ENCODE results near the gene CCDC63.
"Not testable (repeated sequence)": the region's sequence is repeated elsewhere in the genome, so short reads cannot be mapped to it uniquely, and the experiment has no call there.

CCDC63 gene

GRCh38 chr12:110923192-110923591 lies 76.4 kb downstream of the CCDC63 start:
- no peak for DNase-seq (ENCODE audit: low read depth)

- no peak for DNase-seq (ENCODE audit: low read depth)
Measured at GRCh38 chr12:110923692-110924334, 77.0 kb downstream of the CCDC63 start.

DNA sequence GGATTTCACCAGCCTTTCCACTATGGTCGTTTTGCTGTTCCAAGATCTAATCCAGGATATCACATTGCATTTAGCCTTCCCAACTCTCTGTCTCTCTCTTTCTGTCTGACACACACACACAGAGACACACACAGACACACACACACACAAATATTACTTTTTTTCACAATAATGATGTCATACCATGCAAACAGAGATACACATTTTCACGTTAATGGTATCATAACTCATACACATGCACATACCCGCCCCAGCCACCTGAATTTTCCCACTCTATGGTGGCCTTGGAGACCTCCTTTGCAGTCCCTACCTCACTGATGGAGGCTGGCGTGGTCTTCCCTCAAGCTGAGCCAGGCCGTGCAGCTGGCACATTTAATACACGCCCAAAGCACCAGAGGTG lies 80.8 kb downstream of the CCDC63 start:
- no peak for DNase-seq (ENCODE audit: low read depth)

DNA sequence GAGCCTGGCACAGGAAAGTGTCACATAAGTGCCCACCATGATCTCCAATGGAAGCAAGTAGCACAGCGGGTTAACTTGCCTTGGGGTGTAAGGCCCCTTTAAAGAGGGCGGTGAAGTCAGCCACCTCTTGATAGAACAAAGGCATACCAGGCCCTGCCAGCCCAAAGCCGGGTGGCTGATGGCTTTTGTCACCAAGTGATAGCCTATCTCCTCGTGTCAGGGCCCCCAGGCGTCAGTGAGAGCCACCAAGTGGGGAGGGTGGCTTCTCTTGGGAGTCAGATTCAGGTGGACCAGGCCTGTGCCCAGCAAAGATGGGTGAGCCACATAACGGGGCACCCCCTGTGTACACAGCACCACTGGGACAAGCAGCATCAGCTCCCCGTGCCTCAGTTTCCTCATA lies 81.9 kb downstream of the CCDC63 start:
- no peak for DNase-seq (ENCODE audit: low read depth)

DNA sequence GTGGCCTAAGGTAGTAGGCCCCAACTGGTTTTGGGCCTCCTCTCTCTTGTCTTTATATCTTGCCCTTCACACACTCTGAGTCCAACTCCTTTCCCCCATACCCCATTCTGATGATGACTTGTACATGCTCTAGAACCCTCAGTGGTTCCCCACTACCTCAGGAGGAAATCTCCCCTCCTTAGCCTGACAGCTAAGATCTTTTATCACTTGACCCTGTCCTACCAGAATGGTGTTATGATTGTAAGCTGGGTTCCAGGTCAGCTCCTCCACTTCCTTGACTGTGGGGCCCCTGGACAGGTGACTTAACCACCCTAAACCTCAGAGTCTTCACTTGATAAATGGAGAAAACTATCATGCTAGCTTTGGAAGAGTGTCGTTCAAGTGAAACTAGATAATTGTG lies 83.0 kb downstream of the CCDC63 start:
- DNase-seq (ENCODE audit: low read depth), result no peak

GRCh38 chr12:110930348-110931314 lies 83.8 kb downstream of the CCDC63 start:
- DNase-seq (ENCODE audit: low read depth), result no peak

DNA sequence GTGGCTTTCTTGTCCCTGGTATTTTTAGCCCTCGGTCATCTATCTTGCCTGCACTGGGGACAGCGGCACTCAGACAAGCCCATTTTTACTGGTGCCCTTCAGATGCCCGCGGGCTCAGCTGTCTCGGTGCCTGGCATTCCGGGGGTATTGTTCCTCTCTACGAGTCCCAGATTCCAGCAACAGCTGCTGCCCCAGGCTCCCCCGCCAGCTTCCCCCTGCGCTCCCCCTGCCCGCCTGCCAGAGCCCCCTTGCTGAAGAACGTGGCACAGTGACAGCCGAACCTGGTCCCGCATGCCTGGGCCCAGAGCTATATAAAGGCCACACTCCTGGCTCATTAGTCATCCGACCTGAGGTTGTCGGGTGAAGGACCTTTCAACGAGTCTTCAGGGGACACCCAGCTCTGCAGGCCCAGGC lies 84.5 kb downstream of the CCDC63 start:
- no peak for DNase-seq (ENCODE audit: low read depth)

- DNase-seq (ENCODE audit: low read depth), result no peak
Measured at GRCh38 chr12:110932046-110932445, 85.3 kb downstream of the CCDC63 start.

- DNase-seq (ENCODE audit: low read depth), result no peak
Measured at GRCh38 chr12:110933326-110933974, 86.7 kb downstream of the CCDC63 start.

- DNase-seq (ENCODE audit: low read depth), result no peak
Measured at GRCh38 chr12:110934093-110934852, 87.5 kb downstream of the CCDC63 start.

DNA sequence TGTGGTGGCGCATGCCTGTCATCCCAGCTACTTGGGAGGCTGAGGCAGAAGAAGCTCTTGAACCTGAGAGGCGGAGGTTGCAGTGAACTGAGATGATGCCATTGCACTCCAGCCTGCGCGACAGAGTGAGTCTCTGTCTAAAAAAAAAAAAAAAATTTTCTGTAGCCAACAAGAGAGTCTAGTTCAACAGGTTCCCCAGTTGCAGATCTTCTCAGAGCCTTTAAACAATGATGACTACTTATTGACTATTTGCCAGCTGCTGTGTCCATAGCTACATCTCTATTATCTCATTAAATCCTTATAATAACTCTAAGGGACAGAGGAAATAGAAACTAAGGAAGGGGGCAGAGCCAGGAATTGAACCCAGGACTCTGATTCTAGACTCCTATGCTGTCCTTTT lies 88.8 kb downstream of the CCDC63 start:
- no peak for DNase-seq (ENCODE audit: low read depth)

DNA sequence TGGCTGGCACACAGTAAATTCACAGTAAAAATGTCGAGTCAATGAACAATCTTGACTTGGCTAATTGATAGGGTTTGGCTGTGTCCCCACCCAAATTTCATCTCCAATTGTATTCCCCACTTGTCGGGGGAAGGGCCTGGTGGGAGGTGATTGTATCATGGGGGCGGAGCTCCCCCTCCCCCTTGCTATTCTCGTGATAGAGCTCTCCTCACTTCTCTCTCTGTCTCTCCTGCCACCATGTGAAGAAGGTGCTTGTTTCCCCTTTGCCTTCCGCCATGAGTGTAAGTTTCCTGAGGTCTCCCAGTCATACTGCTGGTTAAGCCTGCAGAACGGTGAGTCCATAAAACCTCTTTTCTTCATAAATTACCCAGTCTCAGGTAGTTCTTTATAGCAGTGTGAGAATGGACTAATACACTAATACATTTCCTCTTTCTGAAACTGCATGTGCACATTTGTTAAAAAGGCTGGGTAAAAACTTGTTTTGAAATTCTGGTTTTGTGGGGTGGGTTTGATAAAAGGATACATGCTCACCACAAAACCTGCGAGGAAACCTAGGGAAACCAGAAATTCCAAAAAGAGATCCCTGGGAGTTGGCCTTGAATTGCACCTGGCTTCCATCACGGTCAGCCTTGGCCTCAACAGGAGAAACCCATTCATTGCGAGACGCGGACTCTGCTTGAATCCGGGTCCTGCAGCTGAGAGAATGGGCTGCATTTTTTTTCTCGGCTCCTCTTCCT lies 89.7 kb downstream of the CCDC63 start:
- DNase-seq (ENCODE audit: low read depth), result no peak

- DNase-seq (ENCODE audit: low read depth), result peak; percentile 20
Measured at GRCh38 chr12:110937104-110937641, 90.4 kb downstream of the CCDC63 start.

GRCh38 chr12:110940296-110940695 lies 93.5 kb downstream of the CCDC63 start:
- no peak for DNase-seq (ENCODE audit: low read depth)

DNA sequence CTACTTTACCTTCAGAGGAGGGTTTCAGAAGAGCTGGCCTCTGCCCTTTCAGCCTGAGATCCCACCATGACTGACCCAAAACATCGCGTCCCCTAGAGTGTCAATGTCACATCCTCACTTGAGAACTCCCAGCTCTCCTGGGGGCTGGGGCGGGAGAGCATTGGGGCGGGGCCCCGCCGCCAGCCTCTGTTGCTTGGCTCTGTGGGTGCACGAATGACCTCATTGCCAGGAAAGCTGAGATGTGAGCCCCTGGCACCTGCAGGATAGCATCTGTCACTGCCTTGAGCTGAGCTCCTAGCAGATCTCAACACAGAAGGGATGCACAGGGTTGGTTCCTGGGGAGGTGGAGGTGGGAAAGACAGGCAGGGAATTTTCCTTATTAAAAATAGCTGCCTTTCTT lies 94.1 kb downstream of the CCDC63 start:
- DNase-seq (ENCODE audit: low read depth), result no peak

- DNase-seq (ENCODE audit: low read depth), result no peak
Measured at GRCh38 chr12:110941391-110941790, 94.6 kb downstream of the CCDC63 start.

DNA sequence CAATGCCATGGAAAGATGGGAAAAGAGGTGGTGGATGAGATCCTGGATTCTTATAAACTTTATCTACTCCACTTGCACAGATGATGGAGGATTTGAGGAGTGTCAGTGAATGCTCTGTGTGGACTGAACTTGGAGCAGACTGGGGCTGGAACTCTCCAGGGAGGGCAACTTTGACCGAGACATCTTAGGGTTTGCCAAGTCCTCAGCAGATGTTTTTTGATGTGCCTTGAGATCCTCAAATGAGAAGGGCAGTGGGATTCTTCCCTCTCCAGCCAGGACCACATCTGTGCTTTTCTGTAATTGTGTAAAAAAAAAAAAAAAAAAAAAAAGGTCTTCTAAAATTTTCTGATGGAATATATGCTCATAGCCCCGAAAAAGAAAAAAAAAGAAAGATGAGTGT lies 96.6 kb downstream of the CCDC63 start:
- no peak for DNase-seq (ENCODE audit: low read depth)

GRCh38 chr12:110948041-110948440 lies 101.3 kb downstream of the CCDC63 start:
- DNase-seq (ENCODE audit: low read depth), result no peak

DNA sequence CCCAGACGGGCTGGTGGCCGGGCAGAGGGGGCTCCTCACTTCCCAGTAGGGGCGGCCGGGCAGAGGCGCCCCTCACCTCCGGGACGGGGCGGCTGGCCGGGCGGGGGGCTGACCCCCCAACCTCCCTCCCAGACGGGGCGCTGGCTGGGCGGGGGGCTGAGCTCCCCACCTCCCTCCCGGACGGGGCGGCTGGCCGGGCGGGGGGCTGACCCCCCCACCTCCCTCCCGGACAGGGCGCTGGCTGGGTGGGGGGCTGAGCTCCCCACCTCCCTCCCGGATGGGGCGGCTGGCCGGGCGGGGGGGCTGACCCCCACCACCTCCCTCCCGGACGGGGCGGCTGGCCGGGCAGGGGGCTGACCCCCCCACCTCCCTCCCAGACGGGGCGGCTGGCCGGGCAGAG lies 103.7 kb downstream of the CCDC63 start:
- DNase-seq (ENCODE audit: low read depth), result not testable (repeated sequence)

DNA sequence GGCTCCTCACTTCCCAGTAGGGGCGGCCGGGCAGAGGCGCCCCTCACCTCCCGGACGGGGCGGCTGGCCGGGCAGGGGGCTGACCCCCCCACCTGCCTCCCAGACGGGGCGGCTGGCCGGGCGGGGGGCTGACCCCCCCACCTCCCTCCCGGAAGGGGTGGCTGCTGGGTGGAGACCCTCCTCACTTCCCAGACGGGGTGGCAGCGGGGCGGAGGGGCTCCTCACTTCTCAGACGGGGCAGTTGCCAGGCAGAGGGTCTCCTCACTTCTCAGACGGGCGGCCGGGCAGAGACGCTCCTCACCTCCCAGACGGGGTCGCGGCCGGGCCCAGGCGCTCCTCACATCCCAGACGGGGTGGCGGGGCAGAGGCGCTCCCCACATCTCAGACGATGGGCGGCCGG lies 104.1 kb downstream of the CCDC63 start:
- DNase-seq (ENCODE audit: low read depth), result not testable (repeated sequence)

Data from stimulated activated CD8-positive, alpha-beta memory T cell treated with anti-CD3 and anti-CD28 coated beads, Interleukin-15, amount 100 ng/mL, for 1 hour (primary cell).